Thymus (tissue), 11 donors: Measurements from ENCODE around the gene RNLS. TPM values are rescaled to one million over a fixed set of nuclear protein-coding genes. Genes with fewer than 3 reads are reported as not detected.
"Not testable (repeated sequence)": the region's sequence is repeated elsewhere in the genome, so short reads cannot be mapped to it uniquely, and the experiment has no call there.

Experiments
- DNase-seq, 9 donors: peaks; one replicate each; pipeline ENCODE4 v3.0.0-alpha.2; 2013; ENCODE audit warnings: low spot score in 9 of 9, low read depth in 6 of 9, missing footprints in 1 of 9
- H3K27ac ChIP-seq, 2 donors: one replicate each; pipeline ENCODE4 v1.5.1; 2013; ENCODE audit warnings: control low read depth in 1 of 2, low read depth in 1 of 2, low read length in 1 of 2, mild to moderate bottlenecking in 1 of 2, moderate library complexity in 1 of 2
- H3K27me3 ChIP-seq, 2 donors: one replicate each; pipeline ENCODE4 v1.5.1; 2013; ENCODE audit warnings: low read length in 1 of 2; ENCODE audit not compliant: control insufficient read depth in 2 of 2, insufficient read depth in 1 of 2
- H3K36me3 ChIP-seq, 2 donors: one replicate each; pipeline ENCODE4 v1.5.1; 2013; ENCODE audit warnings: low read length in 1 of 2, mild to moderate bottlenecking in 1 of 2, moderate library complexity in 1 of 2; ENCODE audit not compliant: control insufficient read depth in 2 of 2, insufficient read depth in 2 of 2
- H3K4me1 ChIP-seq, 2 donors: one replicate each; pipeline ENCODE4 v1.5.1; 2013; ENCODE audit warnings: low read length in 2 of 2; ENCODE audit not compliant: control insufficient read depth in 2 of 2, insufficient read depth in 2 of 2
- H3K4me3 ChIP-seq, 2 donors: one replicate each; pipeline ENCODE4 v1.5.1; 2013; ENCODE audit warnings: low read length in 2 of 2, control low read depth in 1 of 2, mild to moderate bottlenecking in 1 of 2
- H3K9me3 ChIP-seq, 2 donors: one replicate each; pipeline ENCODE4 v1.5.1; 2013; ENCODE audit warnings: low read length in 1 of 2, mild to moderate bottlenecking in 1 of 2; ENCODE audit not compliant: control insufficient read depth in 2 of 2, insufficient read depth in 1 of 2
- WGBS: extraction: QIAGEN DNeasy Blood & Tissue Kit; methylation state at CpG from one replicate; pipeline ENCODE4 v1.1.7; 2013; 5-methylcytosine and 5-hydroxymethylcytosine counted together
- polyA plus RNA-seq: library from polyadenylated mRNA; stranded (reverse); fragments of 200-250 nt; gene quantifications from one replicate; pipeline ENCODE4 v1.2.3, GENCODE V29; 2013
- total RNA-seq: library from RNA; stranded (reverse); fragments of 120-200 nt; gene quantifications from one replicate; pipeline ENCODE4 v1.2.4, GENCODE V29; 2013
- donor health status: healthy.

Gene RNLS
- total and polyA plus RNA-seq, 2 donors, result 4.3 to 5.0 TPM

DNA sequence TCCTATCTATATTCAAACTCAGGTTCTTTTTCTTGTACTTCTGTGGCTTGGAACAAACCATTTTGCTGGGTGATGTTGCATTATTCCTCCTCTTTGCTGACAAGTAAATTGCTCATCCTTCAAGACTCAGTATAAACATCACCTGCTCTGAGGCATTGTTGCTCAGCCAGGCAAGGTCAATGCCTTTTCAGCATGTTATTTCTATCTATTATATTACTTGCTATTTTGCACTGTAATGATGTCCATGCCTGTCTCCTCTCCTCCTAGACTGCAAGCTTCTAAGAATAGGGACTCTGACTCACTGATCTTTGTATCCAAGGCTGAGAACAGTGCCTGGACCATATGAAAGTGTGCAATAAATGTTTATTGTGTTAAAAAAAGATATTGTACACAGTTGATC, 293.8 kb downstream of the RNLS start:
- Histone ChIP-seq H3K4me3 (no peak overlapping the region), H3K4me1 (peaks cover 13 to 14% of the 10 kb centered on the region in 2 donors), H3K36me3 (no peaks in the 10 kb centered on the region), H3K9me3 (no peaks in the 10 kb centered on the region), H3K27ac (no peak overlapping the region), H3K27me3 (no peaks in the 10 kb centered on the region)
- no peak for DNase-seq

DNA sequence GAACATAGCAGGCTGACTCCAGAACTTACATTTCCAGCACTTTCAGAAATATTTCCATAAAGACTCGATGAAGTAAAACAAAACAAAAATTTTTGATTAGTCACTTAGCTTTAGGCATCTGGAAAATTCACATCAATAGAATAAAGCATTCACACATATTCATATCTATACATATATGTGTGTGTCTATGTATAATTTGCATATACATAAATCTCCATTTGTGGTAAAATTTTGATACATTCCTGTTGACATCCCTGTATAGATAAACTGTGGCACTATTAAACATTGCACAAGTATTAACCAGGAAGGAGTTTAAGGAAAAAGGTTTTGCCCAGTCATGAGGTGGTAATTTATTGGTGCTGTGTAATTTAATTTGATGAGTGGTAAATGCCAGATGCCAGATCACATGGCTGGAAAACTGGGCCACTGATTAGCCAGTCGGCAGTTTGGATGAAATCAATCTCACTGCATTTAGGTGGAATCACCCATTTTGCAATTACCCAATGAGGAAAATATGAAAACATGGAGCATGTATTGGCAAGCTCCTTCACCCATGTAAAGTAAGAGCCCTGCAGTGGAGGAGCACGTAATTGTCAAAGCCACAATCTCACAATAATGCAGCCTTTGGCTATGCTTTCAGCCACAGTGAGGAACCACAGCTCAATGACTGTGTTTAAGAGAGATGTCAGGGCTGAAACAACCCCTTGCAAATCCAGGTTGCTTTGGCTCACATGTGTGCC, 294.6 kb downstream of the RNLS start:
- no peak for DNase-seq
- Histone ChIP-seq H3K9me3 (no peaks in the 10 kb centered on the region), H3K4me3 (no peak overlapping the region), H3K27me3 (no peaks in the 10 kb centered on the region), H3K4me1 (peaks cover 13 to 14% of the 10 kb centered on the region in 2 donors), H3K27ac (no peak overlapping the region), H3K36me3 (no peaks in the 10 kb centered on the region)
- WGBS, result 90% methylated on average over 3 of the region's 3 CpGs

DNA sequence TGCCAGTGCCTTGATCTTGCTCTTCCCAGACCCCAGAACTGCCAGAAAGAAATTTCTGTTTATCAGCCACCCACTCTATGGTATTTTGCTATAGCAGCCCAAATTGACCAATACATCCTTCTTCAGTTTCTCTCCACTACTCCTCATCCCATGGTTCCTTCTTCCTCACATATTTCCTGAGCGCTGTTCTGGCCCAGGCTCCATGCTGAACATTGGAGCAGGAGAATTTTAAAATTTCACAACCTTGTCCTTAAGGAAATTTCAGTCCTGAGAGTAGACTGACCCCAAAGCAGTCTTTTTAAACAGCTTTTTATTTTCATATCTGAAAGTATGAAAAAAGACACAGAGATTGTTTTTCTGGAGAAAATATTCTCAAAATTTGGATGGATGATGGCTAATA, 297.1 kb downstream of the RNLS start:
- H3K36me3 ChIP-seq, result no peaks in the 10 kb centered on the region
- H3K4me1 ChIP-seq, result peaks cover 15 to 17% of the 10 kb centered on the region in 2 donors
- H3K27me3 ChIP-seq, result no peaks in the 10 kb centered on the region
- no peak overlapping the region for H3K4me3 ChIP-seq
- no peak for DNase-seq
- no peaks in the 10 kb centered on the region for H3K9me3 ChIP-seq
- no peak overlapping the region for H3K27ac ChIP-seq
- WGBS, result 100% methylated on average over 1 of the region's 1 CpG

DNA sequence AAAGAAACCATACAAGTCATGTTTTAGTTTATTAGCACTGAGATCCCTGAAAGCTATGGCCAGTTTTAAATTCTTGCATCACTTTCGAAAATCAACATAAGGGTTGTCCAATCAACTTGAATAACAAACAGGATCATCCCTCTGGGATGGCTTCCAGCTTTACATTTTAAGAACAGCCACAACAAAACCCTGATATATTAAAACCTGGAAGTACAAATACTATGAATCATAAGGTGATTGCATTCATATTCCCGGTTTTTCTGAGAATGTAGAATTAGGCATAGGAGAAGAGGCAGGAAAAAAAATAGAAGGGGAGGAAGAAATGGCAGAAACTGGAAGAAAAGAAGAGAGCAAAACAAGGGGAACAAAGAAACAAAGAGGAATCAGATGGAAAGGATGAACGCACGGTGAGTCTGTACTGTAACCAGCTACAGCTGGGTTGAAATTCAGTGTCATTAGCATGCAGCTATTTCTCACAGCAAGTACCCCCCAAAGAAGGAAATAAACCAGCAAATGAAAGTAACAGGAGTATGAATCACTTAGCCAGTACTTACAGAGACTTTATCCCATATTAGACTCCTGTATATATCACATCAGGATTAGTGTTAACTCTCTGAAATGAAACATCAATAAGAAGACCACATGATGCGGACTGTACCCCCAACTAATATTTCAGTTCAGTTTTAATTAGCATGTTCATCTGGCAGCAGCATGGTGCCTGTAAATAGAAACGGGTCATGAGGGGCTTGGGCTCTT, 301.3 kb downstream of the RNLS start:
- peak in 1 of 9 donors; percentile 54 for DNase-seq

DNA sequence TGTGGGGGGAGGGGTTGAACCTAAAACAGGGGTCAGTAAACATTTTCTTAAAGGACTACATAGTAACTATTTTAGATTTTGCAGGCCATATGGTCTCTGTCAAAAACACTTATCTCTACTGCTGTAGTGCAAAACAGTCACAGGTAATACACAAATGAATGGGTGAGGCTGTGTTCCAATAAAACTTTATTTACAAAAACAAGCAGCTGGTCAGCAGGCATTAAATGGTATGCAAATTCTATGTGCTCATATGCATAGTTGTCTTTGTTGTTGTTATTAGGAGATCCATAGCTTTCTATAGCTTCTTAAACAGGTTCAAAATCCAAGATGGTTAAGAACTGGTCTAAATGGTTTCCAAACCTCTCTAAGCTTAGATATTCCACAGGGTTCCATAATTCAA, 302.6 kb downstream of the RNLS start:
- H3K4me1 ChIP-seq, result peaks cover 19 to 34% of the 10 kb centered on the region in 2 donors
- no peaks in the 10 kb centered on the region for H3K9me3 ChIP-seq
- DNase-seq, result no peak
- H3K27me3 ChIP-seq, result no peaks in the 10 kb centered on the region
- H3K27ac ChIP-seq, result no peak overlapping the region
- H3K36me3 ChIP-seq, result no peaks in the 10 kb centered on the region
- no peak overlapping the region for H3K4me3 ChIP-seq

More for the DNA sequence above, 301.3 kb downstream of the RNLS start:
- H3K36me3 ChIP-seq, result no peaks in the 10 kb centered on the region
- no peaks in the 10 kb centered on the region for H3K27me3 ChIP-seq
- peaks cover 19 to 34% of the 10 kb centered on the region in 2 donors for H3K4me1 ChIP-seq
- no peak overlapping the region for H3K27ac ChIP-seq
- no peaks in the 10 kb centered on the region for H3K9me3 ChIP-seq
- H3K4me3 ChIP-seq, result no peak overlapping the region
- 76% methylated on average over 6 of the region's 6 CpGs for WGBS

DNA sequence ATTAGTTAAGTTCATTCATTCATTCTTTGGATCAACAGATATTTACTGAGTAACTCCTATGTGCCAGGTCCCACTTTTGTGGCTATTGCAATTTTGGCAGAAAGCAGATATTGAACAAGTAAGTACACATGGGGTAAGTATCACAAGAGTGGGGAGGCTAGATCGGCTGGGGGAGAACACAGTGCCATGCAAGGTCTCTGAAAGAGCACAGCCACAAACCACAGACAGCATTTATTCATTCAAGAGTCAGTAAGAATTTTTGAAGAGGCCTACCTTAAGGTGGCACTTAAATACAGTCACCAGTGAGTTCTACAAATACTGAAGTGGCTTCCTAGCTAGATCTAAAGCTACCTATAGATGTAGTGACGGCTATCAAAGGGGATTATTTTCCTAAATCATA, 304.2 kb downstream of the RNLS start:
- no peaks in the 10 kb centered on the region for H3K27me3 ChIP-seq
- H3K9me3 ChIP-seq, result no peaks in the 10 kb centered on the region
- no peak overlapping the region for H3K4me3 ChIP-seq
- H3K36me3 ChIP-seq, result no peaks in the 10 kb centered on the region
- peak overlapping the region in 1 of 2 donors; percentile 21 for H3K27ac ChIP-seq
- 32% methylated on average over 2 of the region's 2 CpGs for WGBS
- DNase-seq, result peak in 1 of 9 donors; percentile 63
- peaks cover 19 to 34% of the 10 kb centered on the region in 2 donors for H3K4me1 ChIP-seq

DNA sequence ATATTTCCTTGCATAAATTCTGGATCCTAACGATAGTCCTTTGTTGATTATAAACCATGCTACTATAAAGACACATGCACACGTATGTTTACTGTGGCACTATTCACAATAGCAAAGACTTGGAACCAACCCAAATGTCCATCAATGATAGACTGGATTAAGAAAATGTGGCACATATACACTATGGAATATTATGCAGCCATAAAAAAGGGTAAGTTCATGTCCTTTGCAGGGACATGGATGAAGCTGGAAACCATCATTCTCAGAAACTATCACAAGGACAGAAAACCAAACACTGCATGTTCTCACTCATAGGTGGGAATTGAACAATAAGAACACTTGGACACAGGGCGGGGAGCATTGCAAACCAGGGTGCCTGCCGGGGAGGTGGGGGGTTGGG, 306.2 kb downstream of the RNLS start:
- not testable (repeated sequence) for H3K36me3 ChIP-seq, H3K9me3 ChIP-seq, H3K27ac ChIP-seq, H3K4me3 ChIP-seq, H3K27me3 ChIP-seq, DNase-seq
- 99% methylated on average over 4 of the region's 4 CpGs for WGBS
- H3K4me1 ChIP-seq, result peaks cover 14 to 25% of the 10 kb centered on the region in 2 donors

DNA sequence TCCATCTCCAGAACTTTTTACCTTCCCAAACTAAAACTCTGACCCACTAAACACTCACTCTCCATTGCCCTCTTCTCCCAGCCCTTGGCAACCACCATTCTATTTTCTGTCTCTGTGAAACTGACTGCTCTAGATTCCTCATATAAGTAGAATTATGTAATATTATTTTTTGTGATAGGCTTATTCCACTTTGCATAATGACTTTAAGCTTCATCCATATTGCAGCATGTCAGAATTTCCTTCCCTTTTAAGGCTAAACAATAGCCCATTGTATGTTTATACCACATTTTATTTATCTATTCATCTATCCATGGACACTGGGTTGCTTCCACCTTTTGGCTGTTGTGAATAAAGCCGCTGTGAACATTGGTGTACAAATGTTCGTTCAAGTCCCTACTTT, 308.8 kb downstream of the RNLS start:
- no peaks in the 10 kb centered on the region for H3K9me3 ChIP-seq
- no peaks in the 10 kb centered on the region for H3K27me3 ChIP-seq
- no peak overlapping the region for H3K4me3 ChIP-seq
- peaks cover 16 to 24% of the 10 kb centered on the region in 2 donors for H3K4me1 ChIP-seq
- H3K27ac ChIP-seq, result no peak overlapping the region
- no peaks in the 10 kb centered on the region for H3K36me3 ChIP-seq
- 95% methylated on average over 2 of the region's 2 CpGs for WGBS
- DNase-seq, result no peak

DNA sequence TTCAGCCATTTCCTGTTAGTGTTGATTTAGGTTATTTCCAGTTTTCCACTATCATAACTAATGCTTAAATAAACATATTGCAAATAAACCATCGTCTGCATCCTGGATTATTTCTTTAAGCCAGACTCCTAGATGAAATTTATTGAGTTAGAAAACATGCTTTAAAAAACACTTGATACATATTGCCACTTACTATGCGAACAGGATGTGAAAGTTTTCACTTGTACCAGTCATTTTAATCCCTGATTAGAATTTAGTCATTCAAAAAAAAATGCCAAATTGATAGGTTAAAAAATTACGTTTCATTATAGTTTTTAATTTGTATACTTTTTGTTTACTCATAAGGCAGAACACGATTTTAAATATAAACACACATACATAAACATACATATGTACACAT, 309.6 kb downstream of the RNLS start:
- Histone ChIP-seq H3K4me1 (peaks cover 13 to 20% of the 10 kb centered on the region in 2 donors), H3K4me3 (no peak overlapping the region), H3K27me3 (no peaks in the 10 kb centered on the region), H3K9me3 (no peaks in the 10 kb centered on the region), H3K27ac (no peak overlapping the region), H3K36me3 (no peaks in the 10 kb centered on the region)
- WGBS, result 94% methylated on average over 4 of the region's 4 CpGs
- DNase-seq, result no peak
